PFSK-1 (cell line): ENCODE measurements around the gene LSP1.

ENCODE experiments used
- FOXP2 ChIP-seq: optimal IDR thresholded peaks from 2 replicates; pipeline ENCODE3; 2011; ENCODE audit warnings: borderline replicate concordance, control low read depth, inconsistent platforms; ENCODE audit not compliant: insufficient read depth; ENCODE audit errors: extremely low read length, extremely low read depth
- POLR2AphosphoS5 ChIP-seq: IDR thresholded peaks from 2 replicates; pipeline ENCODE4 v1.6.1; 2012; ENCODE audit warnings: low read depth, mild to moderate bottlenecking, control low read depth, low read length, moderate library complexity
- SIN3A ChIP-seq: IDR thresholded peaks from 2 replicates; pipeline ENCODE4 v1.6.1; 2012; ENCODE audit warnings: mild to moderate bottlenecking, low read length, moderate library complexity, borderline replicate concordance; ENCODE audit not compliant: insufficient read depth
- TAF1 ChIP-seq: IDR thresholded peaks from 2 replicates; pipeline ENCODE4 v1.6.1; 2012; ENCODE audit warnings: low read length, control low read depth, borderline replicate concordance; ENCODE audit not compliant: insufficient read depth
- TF ChIP-seq, protein P1 (sequence below), 2 experiments: IDR thresholded peaks; 2 replicates each; pipeline versions ENCODE4 v1.6.1 to v1.8.0; 2011 to 2012; ENCODE audit warnings: low read depth in 2 of 2, low read length in 2 of 2, control low read depth in 1 of 2, inconsistent platforms in 1 of 2, mild to moderate bottlenecking in 1 of 2, moderate library complexity in 1 of 2; ENCODE audit not compliant: insufficient read depth in 1 of 2

Gene LSP1

GRCh38 chr11:1827095-1827813 is 25.6 kb upstream of the LSP1 start:
- no peak for TF ChIP-seq FOXP2
- TF ChIP-seq, protein P1, sequence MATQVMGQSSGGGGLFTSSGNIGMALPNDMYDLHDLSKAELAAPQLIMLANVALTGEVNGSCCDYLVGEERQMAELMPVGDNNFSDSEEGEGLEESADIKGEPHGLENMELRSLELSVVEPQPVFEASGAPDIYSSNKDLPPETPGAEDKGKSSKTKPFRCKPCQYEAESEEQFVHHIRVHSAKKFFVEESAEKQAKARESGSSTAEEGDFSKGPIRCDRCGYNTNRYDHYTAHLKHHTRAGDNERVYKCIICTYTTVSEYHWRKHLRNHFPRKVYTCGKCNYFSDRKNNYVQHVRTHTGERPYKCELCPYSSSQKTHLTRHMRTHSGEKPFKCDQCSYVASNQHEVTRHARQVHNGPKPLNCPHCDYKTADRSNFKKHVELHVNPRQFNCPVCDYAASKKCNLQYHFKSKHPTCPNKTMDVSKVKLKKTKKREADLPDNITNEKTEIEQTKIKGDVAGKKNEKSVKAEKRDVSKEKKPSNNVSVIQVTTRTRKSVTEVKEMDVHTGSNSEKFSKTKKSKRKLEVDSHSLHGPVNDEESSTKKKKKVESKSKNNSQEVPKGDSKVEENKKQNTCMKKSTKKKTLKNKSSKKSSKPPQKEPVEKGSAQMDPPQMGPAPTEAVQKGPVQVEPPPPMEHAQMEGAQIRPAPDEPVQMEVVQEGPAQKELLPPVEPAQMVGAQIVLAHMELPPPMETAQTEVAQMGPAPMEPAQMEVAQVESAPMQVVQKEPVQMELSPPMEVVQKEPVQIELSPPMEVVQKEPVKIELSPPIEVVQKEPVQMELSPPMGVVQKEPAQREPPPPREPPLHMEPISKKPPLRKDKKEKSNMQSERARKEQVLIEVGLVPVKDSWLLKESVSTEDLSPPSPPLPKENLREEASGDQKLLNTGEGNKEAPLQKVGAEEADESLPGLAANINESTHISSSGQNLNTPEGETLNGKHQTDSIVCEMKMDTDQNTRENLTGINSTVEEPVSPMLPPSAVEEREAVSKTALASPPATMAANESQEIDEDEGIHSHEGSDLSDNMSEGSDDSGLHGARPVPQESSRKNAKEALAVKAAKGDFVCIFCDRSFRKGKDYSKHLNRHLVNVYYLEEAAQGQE (IDR thresholded peaks at IDR 0.05; ENCODE audit: insufficient read depth in 1 of 2, low read depth in 2 of 2, low read length in 2 of 2): no peak
- TF ChIP-seq SIN3A: no peak
- TF ChIP-seq POLR2AphosphoS5: no peak
- TF ChIP-seq TAF1: no peak

GRCh38 chr11:1827931-1828330 is 25.0 kb upstream of the LSP1 start:
- TF ChIP-seq, protein P1 (IDR thresholded peaks at IDR 0.05; ENCODE audit: insufficient read depth in 1 of 2, low read depth in 2 of 2, low read length in 2 of 2): no peak
- TF ChIP-seq POLR2AphosphoS5: no peak
- no peak for TF ChIP-seq FOXP2
- no peak for TF ChIP-seq TAF1
- no peak for TF ChIP-seq SIN3A

DNA sequence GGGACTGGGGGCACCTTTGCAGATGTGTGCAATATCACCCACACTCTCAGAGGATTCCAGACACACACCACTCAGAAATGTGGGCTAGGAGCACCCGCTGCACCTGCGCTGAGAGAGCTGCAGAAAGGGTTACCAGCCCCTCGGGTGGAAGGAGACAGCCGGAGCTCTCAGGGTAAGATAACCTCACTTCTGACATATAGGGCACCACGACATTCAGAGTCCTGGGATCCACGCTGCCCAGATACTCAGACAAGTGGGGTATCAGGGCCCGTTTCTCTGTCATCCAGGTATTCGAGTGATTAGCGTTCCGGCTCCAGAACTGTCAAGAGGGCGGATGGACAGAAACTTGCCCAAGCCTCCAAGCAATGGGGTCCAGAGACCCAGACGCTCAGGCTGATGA is 24.3 kb upstream of the LSP1 start:
- TF ChIP-seq FOXP2 (no peak), TAF1 (no peak), SIN3A (no peak), POLR2AphosphoS5 (no peak)
- TF ChIP-seq, protein P1 (IDR thresholded peaks at IDR 0.05; ENCODE audit: insufficient read depth in 1 of 2, low read depth in 2 of 2, low read length in 2 of 2): no peak

GRCh38 chr11:1829039-1829820 is 23.7 kb upstream of the LSP1 start:
- TF ChIP-seq, protein P1 (IDR thresholded peaks at IDR 0.05; ENCODE audit: insufficient read depth in 1 of 2, low read depth in 2 of 2, low read length in 2 of 2): no peak
- TF ChIP-seq FOXP2 (no peak), SIN3A (no peak), POLR2AphosphoS5 (no peak), TAF1 (no peak)
